DND-41 (cell line): Measurements from ENCODE around the gene CATSPERD.

Experiments used
- ATAC-seq: fragments of 200-7000 bp; cut with Tn5 transposase; 3 replicates; pipeline ENCODE4 v1.9.1; 2021; ENCODE audit warnings: low read depth; ENCODE audit not compliant: insufficient read depth
- DNase-seq: peaks from one replicate; pipeline ENCODE4 v3.0.0-alpha.2; 2020
- H2AFZ ChIP-seq: 2 replicates; pipeline ENCODE4 v1.6.0; 2012; ENCODE audit warnings: low read depth, low read length
- H3K27ac ChIP-seq: 2 replicates; pipeline ENCODE4 v1.5.1; 2012; ENCODE audit warnings: low read length, inconsistent platforms
- H3K27me3 ChIP-seq: fragments of 200-600 bp; sonication (generic); 2 replicates; pipeline ENCODE4 v1.6.0; 2012; ENCODE audit warnings: low read length, mild to moderate bottlenecking, inconsistent platforms; ENCODE audit not compliant: insufficient read depth, poor library complexity
- H3K36me3 ChIP-seq: 2 replicates; pipeline ENCODE4 v1.5.1; 2012; ENCODE audit warnings: low read length, inconsistent platforms; ENCODE audit not compliant: insufficient read depth
- H3K4me1 ChIP-seq: 2 replicates; pipeline ENCODE4 v1.5.1; 2012; ENCODE audit warnings: mild to moderate bottlenecking, low read length; ENCODE audit not compliant: insufficient read depth
- H3K4me2 ChIP-seq: 2 replicates; pipeline ENCODE4 v1.6.0; 2012; ENCODE audit warnings: mild to moderate bottlenecking, moderate library complexity, low read length, inconsistent platforms; ENCODE audit not compliant: insufficient read depth
- H3K4me3 ChIP-seq, 2 experiments: fragments of 200-600 bp in 1 of 2; shearing (Covaris generic) in 1 of 2; 2 replicates each; pipeline ENCODE4 v1.5.1; 2012 to 2016; ENCODE audit warnings: inconsistent platforms in 2 of 2, low read length in 2 of 2, mild to moderate bottlenecking in 2 of 2, low read depth in 1 of 2, moderate library complexity in 1 of 2
- H3K79me2 ChIP-seq: 2 replicates; pipeline ENCODE4 v1.6.0; 2012; ENCODE audit warnings: low read length, inconsistent platforms; ENCODE audit not compliant: insufficient read depth
- H3K9ac ChIP-seq: 2 replicates; pipeline ENCODE4 v1.6.0; 2012; ENCODE audit warnings: low read depth, mild to moderate bottlenecking, inconsistent platforms, low read length, moderate library complexity
- H3K9me3 ChIP-seq: 2 replicates; pipeline ENCODE4 v1.5.1; 2012; ENCODE audit warnings: low read length, moderate library complexity, mild to moderate bottlenecking, inconsistent platforms; ENCODE audit not compliant: insufficient read depth, severe bottlenecking
- H4K20me1 ChIP-seq: 2 replicates; pipeline ENCODE4 v1.6.0; 2012; ENCODE audit warnings: low read length; ENCODE audit not compliant: insufficient read depth
- EZH2 ChIP-seq: IDR thresholded peaks from 3 replicates; pipeline ENCODE4 v1.6.1; 2012; ENCODE audit warnings: borderline replicate concordance, low read depth, mild to moderate bottlenecking, moderate library complexity, low read length, inconsistent platforms; ENCODE audit not compliant: severe bottlenecking
- TF ChIP-seq, protein P1 (sequence below): IDR thresholded peaks from 2 replicates; pipeline ENCODE4 v1.5.1; 2012; ENCODE audit warnings: borderline replicate concordance, low read length, moderate library complexity, mild to moderate bottlenecking; ENCODE audit not compliant: poor library complexity, severe bottlenecking; ENCODE audit errors: extremely low read depth

CATSPERD gene

GRCh38 chr19:5703819-5704818 is 16.3 kb upstream of the CATSPERD start:
- H2AFZ ChIP-seq = no peak overlapping the region
- H3K4me1 ChIP-seq = no peaks in the 10 kb centered on the region
- H3K36me3 ChIP-seq = peaks cover 73% of the 10 kb centered on the region
- H3K9ac ChIP-seq = no peak overlapping the region
- peaks cover 29% of the 10 kb centered on the region for H4K20me1 ChIP-seq
- H3K9me3 ChIP-seq = no peaks in the 10 kb centered on the region
- TF ChIP-seq, protein P1, sequence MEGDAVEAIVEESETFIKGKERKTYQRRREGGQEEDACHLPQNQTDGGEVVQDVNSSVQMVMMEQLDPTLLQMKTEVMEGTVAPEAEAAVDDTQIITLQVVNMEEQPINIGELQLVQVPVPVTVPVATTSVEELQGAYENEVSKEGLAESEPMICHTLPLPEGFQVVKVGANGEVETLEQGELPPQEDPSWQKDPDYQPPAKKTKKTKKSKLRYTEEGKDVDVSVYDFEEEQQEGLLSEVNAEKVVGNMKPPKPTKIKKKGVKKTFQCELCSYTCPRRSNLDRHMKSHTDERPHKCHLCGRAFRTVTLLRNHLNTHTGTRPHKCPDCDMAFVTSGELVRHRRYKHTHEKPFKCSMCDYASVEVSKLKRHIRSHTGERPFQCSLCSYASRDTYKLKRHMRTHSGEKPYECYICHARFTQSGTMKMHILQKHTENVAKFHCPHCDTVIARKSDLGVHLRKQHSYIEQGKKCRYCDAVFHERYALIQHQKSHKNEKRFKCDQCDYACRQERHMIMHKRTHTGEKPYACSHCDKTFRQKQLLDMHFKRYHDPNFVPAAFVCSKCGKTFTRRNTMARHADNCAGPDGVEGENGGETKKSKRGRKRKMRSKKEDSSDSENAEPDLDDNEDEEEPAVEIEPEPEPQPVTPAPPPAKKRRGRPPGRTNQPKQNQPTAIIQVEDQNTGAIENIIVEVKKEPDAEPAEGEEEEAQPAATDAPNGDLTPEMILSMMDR = no peak
- no peak for TF ChIP-seq EZH2
- ATAC-seq (no peak), DNase-seq (no peak)
- H3K27ac ChIP-seq = no peak overlapping the region
- H3K4me3 ChIP-seq = no peak overlapping the region
- H3K79me2 ChIP-seq = peaks cover 31% of the 10 kb centered on the region
- no peak overlapping the region for H3K4me2 ChIP-seq
- H3K27me3 ChIP-seq = no peaks in the 10 kb centered on the region

GRCh38 chr19:5705552-5705951 is 14.9 kb upstream of the CATSPERD start:
- ATAC-seq (no peak), DNase-seq (no peak)
- Histone ChIP-seq H3K9ac (no peak overlapping the region), H4K20me1 (peaks cover 24% of the 10 kb centered on the region), H3K4me2 (no peak overlapping the region), H2AFZ (no peak overlapping the region), H3K4me3 (no peak overlapping the region), H3K27me3 (no peaks in the 10 kb centered on the region), H3K27ac (no peak overlapping the region), H3K36me3 (peaks cover 76% of the 10 kb centered on the region), H3K9me3 (no peaks in the 10 kb centered on the region), H3K4me1 (no peaks in the 10 kb centered on the region), H3K79me2 (peaks cover 31% of the 10 kb centered on the region)
- TF ChIP-seq EZH2 = no peak
- TF ChIP-seq, protein P1 = no peak

DNA sequence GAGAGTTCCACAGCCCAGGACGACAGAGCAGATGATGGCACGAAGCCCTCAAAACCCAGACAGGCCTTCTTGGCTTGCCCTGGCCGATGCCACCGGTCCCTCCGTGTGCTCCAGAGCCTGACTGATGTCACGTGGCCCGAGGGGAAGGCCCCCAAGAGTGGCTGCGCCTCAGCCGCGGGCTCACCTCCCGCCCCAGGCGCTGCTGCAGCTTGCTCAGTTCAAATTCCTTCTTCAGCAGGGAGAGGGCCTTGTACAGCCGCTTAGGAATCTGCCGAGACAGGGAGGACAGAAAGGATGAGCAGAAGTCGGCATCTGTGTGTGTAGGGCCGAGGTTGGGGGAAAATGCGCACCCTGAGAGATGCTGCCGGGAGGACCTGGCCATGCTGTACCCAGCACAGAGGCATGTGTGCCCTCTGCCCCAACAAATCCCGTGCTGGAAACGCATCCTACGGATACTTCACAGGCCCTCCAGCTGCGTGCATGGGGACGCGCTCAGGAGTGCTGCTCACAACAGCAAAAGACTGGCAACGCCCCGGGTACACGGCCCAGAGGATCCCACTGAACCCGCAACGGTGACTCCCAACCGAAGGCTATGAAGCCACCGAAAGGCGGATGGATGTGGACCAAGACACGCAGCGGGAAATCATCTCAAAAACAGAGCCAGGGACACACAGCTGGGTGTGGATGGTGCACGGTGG is 13.4 kb upstream of the CATSPERD start:
- Histone ChIP-seq H2AFZ (no peak overlapping the region), H3K27ac (no peak overlapping the region), H3K9me3 (no peaks in the 10 kb centered on the region), H3K4me3 (no peak overlapping the region), H3K4me1 (no peaks in the 10 kb centered on the region), H3K27me3 (no peaks in the 10 kb centered on the region), H4K20me1 (peaks cover 33% of the 10 kb centered on the region), H3K9ac (no peak overlapping the region), H3K4me2 (no peak overlapping the region), H3K36me3 (peaks cover 82% of the 10 kb centered on the region), H3K79me2 (peaks cover 37% of the 10 kb centered on the region)
- no peak for TF ChIP-seq EZH2
- TF ChIP-seq, protein P1 = no peak
- no peak for DNase-seq
- ATAC-seq = no peak
